Cardiac septum (tissue), 1 donor: ENCODE measurements around the gene CYGB. TPM values are rescaled to one million over a fixed set of nuclear protein-coding genes. Genes with fewer than 3 reads are reported as not detected.
"Not testable (repeated sequence)": the region's sequence is repeated elsewhere in the genome, so short reads cannot be mapped to it uniquely, and the experiment has no call there.

Source experiments
- DNase-seq: peaks from one replicate; pipeline ENCODE4 v3.0.0-alpha.2; 2020; ENCODE audit warnings: low spot score
- intact Hi-C: fragments of 100-400 bp; cut with DNase I; formaldehyde crosslinking; loops from one replicate; pipeline ENCODE4 v1.14.0; 2022
- total RNA-seq: library from RNA; stranded (reverse); fragmentation: NEBNext Ultra II Directional; extraction: Animal tissue kit (Norgen Biotek cat#: 25700); gene quantifications from one replicate; pipeline ENCODE4 v1.2.1, GENCODE V29; 2021
- donor health status: DM: no; HTN: no; CAD: no.

Gene CYGB
- total RNA-seq, 1 donor from 2014 or later = 17.6 TPM

DNA sequence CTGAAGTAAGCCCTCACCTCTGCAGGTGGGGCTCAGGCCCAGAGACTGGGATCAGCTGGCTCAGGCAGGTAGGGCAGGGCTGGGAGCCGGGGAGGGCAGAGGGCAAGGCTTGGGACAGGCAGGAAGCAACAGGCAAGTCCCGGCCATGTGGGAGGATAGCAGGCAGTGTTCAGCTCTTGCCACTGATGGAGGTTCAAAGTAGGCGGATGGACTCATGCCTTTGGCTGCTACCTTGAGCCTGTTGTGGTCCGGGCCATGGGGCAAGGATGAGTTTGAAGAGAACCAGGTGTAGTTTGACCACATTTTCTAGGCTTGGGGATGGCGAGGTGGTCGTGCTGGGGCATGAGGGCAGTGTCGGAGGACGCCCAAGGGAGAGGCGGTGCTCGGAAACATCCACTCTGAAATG is 5.1 kb upstream of the CYGB start:
- DNase-seq = peak; percentile 73
- intact Hi-C loops = loop anchor here (5.0 kb wide), 1 partner anchor 175 kb away; no protein-coding TSS in a partner anchor

DNA sequence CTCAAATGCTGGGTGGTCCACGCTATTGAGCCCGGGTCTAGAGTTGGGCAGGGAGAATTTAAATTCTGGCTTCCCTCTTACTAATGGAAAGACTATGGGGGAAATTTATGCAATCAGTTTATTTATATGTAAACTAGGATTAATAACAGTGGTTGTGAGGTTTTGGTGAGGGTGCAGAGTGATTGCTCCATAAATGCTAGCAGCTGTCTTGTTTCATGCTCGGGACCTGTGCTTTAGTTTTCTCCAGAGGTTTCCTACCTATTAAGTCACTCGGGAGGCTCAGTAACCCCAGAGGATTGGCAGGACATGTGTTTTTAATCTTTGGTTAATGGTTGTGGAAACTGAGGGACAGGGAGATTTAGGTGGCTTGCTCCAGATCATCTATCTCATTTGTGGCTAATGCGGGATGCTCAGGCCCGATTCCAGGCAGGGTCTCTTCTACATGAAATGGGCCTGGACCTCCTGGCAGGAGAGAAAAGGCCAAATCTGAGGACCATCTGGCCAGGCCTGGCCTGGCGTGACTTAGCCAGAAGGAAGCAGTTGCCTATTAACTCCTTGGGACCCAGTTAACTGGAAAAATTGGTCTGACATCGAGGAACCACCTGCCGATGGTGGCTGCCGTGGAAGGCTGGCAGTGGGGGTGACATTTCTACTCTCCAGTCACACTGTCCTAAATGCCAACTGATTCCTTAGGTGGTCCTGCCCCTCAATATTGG is 4.4 kb upstream of the CYGB start:
- no peak for DNase-seq
- intact Hi-C loops = loop anchor here (5.0 kb wide), 1 partner anchor 175 kb away; no protein-coding TSS in a partner anchor

DNA sequence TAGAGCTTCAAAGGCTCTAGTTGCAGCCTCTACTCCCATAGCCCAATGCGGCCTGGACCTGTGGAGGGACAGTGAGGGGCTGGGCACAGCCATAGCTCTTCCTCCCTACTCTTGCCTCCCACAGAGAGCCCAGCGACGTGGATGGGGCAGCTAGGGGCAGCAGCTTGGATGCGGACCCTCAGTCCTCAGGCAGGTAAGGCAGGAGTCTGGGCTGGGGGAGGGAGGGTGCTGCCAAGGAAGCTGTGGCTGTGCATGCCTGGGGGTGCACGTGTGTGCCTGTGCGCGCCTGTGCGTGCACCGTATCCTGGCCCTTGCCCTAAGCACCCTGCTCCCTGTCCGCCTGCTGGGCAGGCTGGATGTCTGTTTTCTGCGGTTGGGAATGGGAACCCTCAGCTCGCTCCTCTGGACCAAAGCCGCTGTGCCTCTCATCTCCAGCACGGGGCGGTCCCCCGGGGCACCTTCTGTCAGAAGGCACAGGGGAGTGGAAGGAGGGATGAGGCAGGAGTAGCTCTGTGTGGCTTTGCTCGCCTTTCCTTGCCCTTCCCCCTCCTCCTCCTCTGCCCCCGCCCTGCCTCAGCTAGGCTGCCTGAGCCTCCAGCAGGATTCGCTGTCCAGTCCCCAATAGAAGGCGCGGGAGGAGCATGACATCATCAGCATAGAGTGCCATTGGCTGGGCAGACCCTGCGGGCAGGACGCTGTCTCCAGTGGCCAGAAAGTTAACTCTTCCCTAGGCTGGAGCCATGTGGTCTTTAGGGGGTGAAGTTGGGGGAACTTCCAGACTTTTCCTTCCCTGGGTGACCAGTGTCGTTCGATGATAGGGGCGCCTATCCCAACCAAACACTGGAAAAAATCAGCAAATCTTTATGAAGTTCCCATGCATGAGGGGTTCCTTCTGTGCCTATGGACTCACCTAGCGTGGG is 3.1 kb upstream of the CYGB start:
- intact Hi-C loops = loop anchor here (5.0 kb wide), 1 partner anchor 177 kb away; no protein-coding TSS in a partner anchor
- peak; percentile 96 for DNase-seq

- intact Hi-C loops = loop anchor here (5.0 kb wide), 1 partner anchor 178 kb away; no protein-coding TSS in a partner anchor
Measured at GRCh38 chr17:76539631-76540271, 2.2 kb upstream of the CYGB start, which contains the start of gene PRCD. Gene PRCD, plus strand, starts transcription at chr17:76540044. Its CDS starts 98 bp downstream, at chr17:76540142.

GRCh38 chr17:76538941-76539570 is 1.5 kb upstream of the CYGB start:
- intact Hi-C loops = no loop called here
- no peak for DNase-seq

More at GRCh38 chr17:76539631-76540271, 2.2 kb upstream of the CYGB start, which contains the start of gene PRCD:
- DNase-seq = peak; percentile 70

DNA sequence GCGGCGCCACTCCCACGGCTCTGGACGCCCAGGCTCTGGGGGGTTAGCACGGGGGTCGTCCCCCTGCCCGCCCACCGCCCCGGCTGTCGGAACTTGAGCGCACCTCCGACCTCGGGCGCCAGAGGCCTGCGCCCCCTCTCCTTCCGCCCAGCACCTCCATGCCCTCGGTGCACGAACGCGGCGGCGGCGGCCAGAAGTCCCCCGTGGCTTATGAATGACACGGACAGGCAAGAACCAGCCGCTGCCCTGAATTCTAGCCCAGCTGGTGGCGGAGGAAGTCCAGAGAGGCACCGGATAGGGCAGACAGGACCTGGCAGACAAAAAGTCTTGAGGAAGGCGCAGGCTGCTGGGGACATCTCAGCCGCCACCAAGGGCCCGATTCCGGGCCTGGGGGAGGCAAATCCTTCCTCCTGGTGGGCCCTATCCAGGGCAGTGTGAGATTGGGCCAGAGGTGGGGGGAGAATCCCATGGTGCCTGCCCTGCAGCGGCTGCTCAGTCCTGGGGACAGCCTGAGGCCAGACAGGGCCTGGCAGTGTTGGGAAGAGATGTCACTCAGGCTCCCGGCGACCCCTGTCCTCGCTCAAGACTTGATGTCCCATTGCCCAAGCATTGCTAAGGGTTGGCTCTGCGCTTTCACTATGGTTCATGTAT is 897 bp upstream of the CYGB start:
- no peak for DNase-seq
- intact Hi-C loops = no loop called here

DNA sequence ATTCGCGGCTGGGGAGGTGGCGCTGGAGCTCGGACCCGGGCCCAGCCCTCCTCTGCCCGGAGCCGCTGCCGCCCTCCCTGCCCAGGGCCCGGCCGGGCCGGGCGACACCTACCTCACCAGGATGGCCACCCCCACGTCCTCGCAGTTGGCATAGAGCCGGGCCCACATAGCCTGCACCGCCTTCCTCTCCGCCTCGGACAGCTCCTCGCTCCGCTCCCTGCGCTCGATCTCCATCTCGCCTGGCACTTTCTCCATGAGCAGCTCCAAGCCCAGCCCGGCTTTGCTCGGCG is 276 bp downstream of the CYGB start:
- intact Hi-C loops = no loop called here
- peak; percentile 74 for DNase-seq

- no peak for DNase-seq
Measured at GRCh38 chr17:76536511-76537287, 810 bp downstream of the CYGB start.

GRCh38 chr17:76535788-76536510 is 1.6 kb downstream of the CYGB start:
- DNase-seq = no peak
- intact Hi-C loops = no loop called here

More at GRCh38 chr17:76536511-76537287, 810 bp downstream of the CYGB start:
- intact Hi-C loops = no loop called here

DNA sequence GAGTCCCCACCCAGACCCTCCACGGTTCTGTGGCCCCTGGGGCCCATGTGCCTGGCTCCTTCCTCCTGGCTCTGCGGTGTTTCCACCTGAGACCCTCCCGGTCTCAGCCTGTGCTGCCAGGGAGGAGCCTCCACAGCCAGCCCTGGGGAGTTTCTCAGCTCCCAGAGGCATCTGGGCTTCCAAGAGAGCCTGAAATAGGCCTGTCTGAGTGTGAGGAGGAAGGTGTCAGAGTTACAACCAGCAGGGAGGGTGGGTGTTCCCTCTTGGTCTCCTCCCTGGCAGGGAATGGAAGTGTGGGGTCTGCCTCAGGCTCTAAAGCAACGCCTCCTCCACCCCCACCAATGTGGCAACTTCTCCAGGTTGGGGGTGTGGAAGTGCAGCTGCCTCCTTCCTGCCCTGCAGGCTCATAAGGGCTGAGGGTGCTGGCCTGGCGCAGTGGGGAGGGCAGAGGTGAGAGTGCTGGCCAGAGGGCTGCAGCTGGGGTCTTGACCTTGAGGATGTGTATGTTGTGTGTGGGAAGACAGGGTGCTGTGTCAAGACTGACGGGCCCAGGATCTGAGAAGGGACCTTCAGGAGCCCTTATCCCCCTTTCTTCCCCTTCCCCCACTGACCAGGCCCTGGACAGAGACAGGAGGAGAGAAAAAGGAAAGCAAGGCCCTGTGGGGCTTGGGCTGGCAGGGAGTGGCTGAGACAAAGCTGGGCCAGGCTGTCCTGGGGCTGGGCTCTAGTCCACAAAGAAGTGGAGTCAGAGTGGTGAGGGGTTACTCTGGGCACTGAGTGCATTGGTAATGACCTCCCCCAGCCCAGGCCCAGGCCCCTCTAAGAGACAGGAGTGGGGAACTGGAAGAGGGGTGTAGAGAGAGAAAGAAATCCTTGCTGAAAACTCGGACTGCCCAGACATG is 2.4 kb downstream of the CYGB start:
- no peak for DNase-seq

GRCh38 chr17:76533640-76534359 is 3.7 kb downstream of the CYGB start:
- intact Hi-C loops, DNase-seq: not testable (repeated sequence)

More for the DNA sequence above, 2.4 kb downstream of the CYGB start:
- intact Hi-C loops = no loop called here

GRCh38 chr17:76532072-76532651 is 5.3 kb downstream of the CYGB start:
- DNase-seq = no peak
- intact Hi-C loops = no loop called here

DNA sequence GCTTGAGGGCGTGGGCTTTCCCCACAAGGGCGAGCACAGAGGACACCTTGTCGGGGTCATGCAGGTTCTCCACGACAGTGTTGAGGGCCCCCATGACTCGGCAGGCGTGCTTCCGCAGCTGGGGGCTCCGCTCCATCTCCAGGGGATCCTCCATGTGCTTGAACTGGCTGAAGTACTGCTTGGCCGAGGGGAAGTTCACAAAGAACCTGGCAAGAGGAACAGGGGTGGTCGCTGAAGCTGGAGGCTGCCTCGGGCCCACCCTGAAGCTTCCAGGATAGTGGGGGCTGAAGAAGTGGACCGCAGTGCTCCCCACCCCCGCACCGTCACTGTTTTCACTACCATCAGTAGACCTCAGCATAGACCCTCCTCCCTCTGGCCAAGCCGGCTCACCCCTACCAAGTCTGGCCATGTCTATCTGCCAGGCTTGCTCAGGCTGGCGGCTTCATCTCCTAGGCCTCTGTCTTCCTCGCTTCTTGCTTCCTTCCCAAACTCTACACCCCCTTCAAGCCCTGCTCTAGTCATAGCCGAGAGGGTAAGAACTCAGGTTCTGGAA is 5.9 kb downstream of the CYGB start:
- intact Hi-C loops = no loop called here
- DNase-seq = peak; percentile 64

DNA sequence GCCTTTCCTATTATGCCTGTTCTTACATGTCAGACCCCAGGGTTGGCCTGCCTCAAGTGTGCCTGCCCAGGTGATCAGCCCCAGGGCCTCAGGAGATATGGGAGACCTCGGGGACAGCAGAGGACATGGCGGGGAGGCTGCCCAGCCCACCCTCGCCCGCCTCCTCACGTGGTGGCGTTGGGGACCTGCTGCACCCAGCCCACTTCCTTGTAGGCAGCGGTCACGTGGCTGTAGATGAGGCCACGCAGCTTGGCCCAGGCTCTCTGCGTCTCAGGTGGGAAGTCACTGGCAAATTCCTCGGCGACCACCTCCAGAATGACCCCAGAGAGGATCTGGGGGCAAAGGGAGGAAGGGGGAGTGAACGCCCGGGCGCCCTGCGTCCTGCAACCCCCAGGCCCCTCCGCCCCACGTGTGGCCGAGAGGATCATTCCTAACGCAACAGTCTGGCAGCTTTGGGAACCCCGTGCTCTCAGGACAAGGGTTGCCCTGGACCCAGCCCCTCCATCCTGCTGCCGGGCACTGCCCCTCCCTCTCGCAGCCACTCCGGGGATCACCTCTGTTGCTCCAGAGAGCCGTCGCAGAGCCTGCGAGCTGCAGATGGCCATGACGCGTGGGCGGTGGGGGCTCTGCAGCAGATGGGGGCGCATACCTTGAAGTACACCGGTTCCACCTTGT is 6.6 kb downstream of the CYGB start:
- peak; percentile 71 for DNase-seq
- intact Hi-C loops = no loop called here
